Stimulated activated CD4-positive, alpha-beta T cell treated with anti-CD3 and anti-CD28 coated beads, TNF-alpha, amount 100 ng/mL, for 24 hours (primary cell): ENCODE results near the gene ANKS3.

Experiments
- DNase-seq, 3 experiments: peaks; one replicate each; pipeline ENCODE4 v3.0.0-alpha.2; 2020; ENCODE audit warnings: low read depth in 3 of 3

The ANKS3 gene

GRCh38 chr16:4696905-4697847 lies 36.9 kb downstream of the ANKS3 start:
- DNase-seq = no peak

DNA sequence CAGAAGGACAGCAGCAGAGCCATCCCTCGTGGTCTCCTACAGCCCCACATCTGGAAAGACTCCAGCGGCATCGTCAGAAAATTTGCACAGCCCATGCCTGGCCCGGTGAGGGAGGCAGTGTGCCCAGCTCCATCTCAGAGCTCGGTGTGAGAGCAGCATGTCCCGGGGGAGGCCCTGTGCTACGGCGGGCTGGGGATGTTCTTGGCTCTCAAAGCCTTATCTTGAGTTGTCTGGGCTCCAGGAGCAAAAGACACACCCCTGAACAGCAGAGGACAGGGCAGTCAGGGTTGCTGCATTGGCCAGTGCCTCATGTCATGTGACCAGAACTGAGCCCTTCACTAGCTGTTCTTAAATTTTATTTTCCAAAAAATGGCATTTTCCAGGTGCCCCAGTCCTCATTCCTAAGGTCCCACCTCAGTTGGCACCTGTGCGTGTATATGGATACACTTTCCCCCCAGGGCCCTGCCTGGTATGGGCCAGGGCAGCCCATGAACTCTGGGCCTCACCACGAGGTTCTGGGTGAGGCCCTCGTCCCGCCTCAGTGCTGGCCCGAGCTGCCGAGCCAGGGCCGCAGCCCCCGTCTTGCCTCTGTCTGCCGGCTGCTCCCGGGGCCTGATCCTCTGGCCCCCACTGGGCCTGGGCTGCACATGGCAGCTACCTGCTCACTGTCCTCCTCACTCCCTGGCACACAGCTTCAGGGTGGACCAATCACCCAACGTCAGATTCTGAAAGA lies 37.7 kb downstream of the ANKS3 start:
- DNase-seq = no peak

DNA sequence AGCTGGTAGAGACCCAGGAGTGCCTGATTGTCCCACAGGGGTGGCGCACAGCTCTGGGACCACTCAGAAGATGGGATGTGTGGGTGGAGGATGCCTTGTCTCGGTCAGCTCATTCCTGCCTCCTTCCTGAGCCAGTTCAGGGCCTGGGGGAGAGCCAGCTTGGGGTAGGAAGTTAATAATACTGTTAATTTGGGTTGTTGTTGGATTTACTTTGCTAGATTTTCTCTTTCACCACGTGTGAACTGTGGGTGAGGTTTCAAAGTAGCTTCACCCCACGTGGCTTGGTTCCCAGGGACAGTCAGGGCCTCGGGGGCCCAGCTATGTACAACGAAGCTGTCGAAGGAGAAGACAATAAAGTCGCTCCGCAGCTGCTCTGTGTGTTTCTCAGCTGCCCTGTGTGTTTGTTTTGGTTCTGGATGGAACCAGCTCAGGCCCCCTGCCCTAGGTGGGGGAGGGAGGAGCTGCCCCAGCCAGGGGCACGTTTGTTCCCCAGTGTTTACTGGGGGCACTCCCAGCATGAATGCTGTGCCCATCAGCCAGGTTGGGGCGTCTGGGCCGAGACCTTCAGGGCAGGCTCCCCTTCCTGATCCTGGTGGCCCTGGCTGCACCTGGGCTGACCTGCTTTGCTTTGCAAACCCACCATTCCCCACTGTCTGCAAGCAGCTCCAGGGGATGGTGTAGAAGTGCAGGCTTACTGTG lies 38.4 kb downstream of the ANKS3 start:
- no peak for DNase-seq

DNA sequence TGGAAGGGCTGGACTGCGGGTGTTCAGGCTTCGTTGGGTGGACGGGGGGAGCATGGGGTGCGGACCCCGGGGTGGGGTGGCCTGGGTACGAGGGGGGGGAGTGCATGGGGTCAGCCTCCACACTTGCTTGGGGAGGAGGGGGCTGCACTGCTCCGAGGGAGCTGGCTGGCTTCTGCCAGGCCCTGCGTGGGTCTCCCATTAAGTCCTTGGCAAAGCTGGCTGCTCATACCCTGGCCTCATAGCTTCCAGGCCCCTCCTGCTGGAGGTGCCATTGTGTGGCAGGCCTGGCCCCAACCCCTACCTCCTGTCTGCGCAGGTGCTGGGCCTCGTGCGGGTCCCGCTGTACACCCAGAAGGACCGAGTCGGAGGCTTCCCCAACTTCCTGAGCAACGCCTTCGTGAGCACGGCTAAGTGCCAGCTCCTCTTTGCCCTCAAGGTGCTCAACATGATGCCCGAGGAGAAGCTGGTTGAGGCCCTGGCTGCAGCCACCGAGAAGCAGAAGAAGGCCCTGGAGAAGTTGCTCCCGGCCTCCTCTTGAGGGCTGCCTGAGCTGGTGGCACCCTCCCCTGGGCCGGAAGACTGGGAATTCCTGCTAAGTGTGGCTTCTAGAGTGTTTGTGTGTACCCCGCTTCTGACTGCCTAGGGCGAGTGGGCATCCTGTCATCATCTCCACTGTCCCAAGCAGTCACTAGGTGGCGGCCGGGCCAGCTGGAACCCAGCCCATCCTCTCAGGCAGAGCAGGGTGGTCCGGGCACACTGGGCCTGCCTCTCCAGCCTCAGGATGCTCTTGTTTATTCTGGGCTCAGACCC lies 39.2 kb downstream of the ANKS3 start:
- no peak for DNase-seq

DNA sequence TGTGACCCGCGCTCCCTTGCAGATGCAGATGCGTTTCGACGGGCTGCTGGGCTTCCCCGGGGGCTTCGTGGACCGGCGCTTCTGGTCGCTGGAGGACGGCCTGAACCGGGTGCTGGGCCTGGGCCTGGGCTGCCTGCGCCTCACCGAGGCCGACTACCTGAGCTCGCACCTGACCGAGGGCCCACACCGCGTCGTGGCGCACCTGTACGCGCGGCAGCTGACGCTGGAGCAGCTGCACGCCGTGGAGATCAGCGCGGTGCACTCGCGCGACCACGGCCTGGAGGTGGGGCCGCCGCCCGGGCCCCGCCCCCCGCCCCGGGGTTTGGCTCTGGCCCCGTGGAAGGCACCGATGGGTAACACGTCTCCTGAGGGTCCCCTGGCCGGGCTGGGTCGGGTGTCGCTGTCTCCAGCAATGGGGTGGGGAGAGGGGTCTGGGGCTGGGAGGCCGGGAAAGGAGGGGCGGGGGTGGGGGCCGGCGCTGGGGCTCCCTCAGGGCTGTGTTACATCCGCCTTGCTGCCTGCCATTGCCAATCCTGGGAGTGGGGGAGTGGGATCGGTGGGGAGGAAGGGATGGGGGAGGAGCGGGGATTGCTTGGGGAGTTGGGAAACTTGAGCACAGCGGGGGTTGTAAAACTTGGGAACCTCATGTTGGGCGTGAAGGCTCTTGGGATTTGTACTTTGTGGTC lies 40.0 kb downstream of the ANKS3 start:
- DNase-seq = peak in 1 of 3 experiments; percentile 40

DNA sequence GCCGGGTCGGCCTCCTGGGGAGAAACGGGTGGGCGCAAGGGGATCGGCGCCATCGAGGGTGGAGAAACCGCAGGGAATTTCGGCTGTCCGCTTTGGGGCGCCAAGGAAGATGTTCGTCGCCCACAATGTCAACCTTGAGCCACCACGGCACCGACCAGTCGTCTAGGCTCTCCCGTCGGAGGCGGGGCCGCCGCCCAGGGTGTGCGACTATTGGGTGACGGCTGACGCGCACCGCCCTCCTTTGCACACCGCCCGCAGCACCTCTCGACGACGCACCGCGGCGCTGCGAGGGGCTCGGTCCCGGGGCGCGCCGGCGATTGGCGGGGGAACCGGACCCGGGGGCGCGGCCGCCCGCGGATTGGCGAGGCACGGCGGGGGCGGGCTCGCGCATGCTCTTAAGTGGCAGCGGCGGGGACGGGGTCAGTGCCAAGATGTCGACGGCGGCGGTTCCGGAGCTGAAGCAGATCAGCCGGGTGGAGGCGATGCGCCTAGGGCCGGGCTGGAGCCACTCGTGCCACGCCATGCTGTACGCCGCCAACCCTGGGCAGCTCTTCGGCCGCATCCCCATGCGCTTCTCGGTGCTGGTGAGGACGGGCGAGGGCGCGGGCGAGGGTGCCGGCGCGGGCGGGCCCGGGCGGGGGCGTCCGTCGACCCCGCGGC lies 40.6 kb downstream of the ANKS3 start, which contains the start of gene NUDT16L1:
Gene NUDT16L1 (plus strand): TSS at position 267 of the 660 bp plus-strand sequence. CDS start 165 bp downstream, at position 432.
- DNase-seq = peak; percentile 92 to 96 (median 96)

- DNase-seq = no peak
Measured at GRCh38 chr16:4692460-4693295, 41.4 kb downstream of the ANKS3 start.

GRCh38 chr16:4691666-4692412 lies 42.2 kb downstream of the ANKS3 start:
- no peak for DNase-seq

GRCh38 chr16:4690946-4691665 lies 43.0 kb downstream of the ANKS3 start:
- no peak for DNase-seq

DNA sequence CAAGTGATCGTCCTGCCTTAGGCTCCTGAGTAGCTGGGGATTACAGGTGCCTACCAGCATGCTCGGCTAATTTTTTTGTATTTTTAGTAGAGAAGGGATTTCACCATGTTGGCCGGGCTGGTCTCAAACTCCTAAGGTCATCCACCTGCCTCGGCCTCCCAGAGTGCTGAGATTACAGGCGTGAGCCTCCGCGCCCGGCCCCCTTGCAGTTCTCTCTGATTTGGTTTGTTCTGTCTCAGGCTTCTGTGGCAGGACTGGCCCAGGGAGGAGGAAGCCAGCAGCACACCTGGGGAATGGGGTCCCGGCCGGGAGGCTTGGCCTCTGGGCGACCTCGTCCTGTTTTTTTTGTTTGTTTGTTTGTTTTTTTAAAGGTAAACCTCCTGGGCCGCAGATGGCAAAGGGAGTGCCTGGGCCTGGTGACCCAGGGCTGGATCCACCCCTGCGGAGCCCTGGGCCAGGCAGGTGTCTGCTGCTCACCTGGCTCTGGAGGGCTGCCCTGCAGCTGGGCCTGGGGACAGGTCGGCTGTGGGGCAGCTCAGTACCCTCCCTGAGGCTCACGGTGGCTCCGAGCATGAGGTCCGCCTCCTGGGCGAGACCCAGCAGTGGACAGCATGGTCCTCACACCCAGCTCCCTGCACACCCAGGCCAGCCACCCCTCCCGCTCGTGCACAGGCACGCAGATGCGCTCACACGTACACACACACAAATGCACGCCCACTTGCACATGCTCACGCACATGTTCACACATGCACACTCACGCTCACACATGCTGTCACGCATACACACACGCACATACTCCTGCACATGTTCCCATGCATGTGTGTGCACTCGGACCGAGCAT lies 44.0 kb downstream of the ANKS3 start:
- DNase-seq = no peak

DNA sequence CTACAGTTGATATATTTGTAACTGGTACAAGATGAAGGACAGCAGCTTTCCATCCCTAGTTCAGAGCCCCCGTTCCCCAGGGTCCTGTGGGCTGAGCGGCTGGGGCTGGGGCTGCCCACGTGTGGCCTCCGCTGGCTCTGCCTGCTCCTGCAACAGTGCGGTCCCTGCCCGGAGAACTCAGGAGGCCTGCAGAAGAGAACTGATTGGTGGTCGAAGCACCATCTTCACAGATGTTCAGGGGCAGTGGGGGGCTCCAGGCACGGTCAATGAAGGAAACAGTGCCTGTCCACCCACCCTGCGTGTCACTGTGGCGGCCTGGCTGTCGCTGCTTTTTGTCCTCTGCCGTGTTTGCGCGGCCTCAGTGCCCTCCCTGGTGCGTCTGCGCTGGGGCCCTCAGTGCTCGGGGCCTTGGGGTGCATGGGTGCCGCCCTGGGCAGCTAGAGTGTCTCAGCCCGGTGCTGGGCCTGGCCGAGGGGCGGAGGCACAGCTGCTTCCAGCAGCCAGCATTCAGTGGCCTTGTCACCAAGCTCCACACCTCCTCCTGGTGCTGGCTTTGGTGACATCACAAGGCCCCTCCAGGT lies 44.9 kb downstream of the ANKS3 start:
- DNase-seq = no peak

- no peak for DNase-seq
Measured at GRCh38 chr16:4688674-4689045, 45.4 kb downstream of the ANKS3 start.

DNA sequence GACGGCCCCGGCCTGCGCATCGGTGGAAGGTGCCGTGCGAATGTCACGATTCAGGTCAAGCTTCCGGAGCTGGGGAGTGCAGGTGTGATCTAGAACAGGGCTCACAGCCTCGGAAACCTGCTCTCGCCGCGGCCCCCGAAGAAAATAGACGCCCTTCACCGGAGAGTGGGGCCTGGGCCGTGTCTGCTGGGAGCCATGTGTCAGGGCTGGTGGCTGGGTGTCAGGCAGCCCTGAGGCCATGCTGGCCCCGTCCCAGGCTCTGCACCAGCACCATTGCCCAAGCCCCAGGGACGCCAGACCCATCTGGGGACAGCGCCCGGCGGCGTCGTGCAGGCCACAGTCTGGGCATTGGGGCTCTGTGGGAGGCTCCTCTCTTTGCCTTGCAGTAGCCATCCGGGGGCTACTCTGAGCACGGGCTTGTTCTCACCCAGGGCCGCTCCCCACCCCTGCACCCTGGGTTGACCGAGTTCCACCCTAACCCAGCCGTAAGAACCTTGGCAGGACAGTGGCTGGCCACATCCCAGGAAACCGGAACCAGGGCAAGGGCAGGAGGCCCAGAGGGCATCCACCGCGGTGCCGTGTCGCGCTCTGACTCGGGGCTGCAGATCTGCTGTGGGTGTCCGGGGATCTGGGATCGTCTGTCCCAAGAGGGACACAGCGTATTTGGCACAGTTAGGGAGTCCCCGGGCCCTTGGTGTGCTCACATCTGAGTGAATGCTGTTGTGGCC lies 46.0 kb downstream of the ANKS3 start:
- no peak for DNase-seq

GRCh38 chr16:4687416-4687815 lies 46.7 kb downstream of the ANKS3 start:
- DNase-seq = no peak

DNA sequence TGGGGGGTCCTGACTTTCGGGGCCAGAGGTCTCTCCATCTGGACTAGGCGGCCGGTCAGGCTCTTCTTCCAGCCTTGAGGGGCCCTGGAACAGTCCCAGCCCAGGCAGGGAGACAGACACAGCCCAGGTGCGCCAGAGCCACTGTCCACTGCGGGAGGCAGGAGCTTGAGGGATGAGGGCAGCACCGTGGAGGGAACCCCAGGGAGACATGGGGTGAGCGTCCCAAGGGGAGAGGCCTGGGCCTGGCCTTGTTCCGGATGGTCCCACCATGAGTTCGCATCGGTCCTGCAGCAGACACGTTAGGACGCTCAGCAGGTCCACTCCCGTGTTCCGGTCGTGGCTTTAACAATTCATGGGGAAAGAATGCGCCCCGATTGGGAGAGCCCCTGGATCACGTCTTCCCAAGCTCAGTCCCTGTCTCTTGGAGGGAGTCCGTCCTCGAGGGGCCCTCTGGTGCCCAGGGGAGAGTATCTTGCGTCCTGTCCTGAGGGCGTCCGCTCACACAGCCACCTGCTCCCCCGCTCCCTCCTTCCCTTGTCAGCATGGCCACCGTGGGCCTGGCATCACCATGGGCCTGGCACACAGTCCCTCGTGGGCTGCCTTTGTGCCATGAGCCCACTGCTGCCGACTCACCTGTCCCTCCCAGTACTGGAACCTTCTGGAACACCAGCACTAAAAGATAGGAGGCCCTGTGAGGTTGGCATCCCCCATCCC lies 47.4 kb downstream of the ANKS3 start:
- no peak for DNase-seq
